SKM-1 (cell line): ENCODE measurements around the gene UFD1.
"Not testable (repeated sequence)": the region's sequence is repeated elsewhere in the genome, so short reads cannot be mapped to it uniquely, and the experiment has no call there.

Source experiments
- DNase-seq: peaks from one replicate; lab custom pipeline; 2025; ENCODE audit not compliant: unreplicated experiment; lab: John Stamatoyannopoulos, UW

UFD1 gene

DNA sequence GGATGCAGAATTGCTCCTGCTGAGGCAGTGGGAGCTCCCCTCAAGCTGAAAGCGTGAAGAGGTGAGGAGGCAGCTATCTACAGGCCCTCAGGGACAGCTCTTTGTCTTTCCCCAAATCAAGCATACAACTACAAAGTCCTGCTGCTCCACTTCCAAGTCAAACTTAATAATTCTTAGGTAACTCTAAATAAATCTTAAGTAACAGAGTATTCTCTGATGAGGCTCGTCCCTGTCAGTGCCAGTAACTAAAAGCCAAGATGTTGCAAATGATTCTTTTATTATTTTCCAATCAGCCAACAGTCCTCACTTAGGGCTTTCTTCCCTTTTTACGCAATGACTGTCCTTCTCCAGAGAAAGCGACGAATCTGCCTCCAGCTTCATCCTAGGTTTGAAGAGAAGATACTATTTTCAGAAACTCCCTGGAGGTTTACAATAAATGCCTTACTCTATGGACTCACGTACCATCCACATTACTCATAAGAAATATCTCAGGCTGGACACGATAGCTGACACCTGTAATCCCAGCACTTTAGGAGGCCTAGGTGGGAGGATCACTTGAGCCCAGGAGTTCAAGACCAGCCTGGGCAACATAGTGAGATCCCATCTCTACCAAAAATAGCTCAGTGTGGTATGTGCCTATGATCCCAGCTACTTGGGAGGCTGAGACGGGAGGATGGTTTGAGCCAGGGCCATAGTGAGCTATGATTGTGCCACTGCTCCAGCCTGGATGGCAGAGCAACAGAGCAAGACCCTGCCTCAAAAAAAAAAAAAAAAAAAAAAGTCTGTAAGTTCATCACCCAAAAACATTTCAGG, 28.4 kb downstream of the UFD1 start:
- DNase-seq, result no peak

GRCh38 chr22:19449422-19449767, 29.6 kb downstream of the UFD1 start:
- no peak for DNase-seq

GRCh38 chr22:19448739-19449421, 30.1 kb downstream of the UFD1 start:
- no peak for DNase-seq

DNA sequence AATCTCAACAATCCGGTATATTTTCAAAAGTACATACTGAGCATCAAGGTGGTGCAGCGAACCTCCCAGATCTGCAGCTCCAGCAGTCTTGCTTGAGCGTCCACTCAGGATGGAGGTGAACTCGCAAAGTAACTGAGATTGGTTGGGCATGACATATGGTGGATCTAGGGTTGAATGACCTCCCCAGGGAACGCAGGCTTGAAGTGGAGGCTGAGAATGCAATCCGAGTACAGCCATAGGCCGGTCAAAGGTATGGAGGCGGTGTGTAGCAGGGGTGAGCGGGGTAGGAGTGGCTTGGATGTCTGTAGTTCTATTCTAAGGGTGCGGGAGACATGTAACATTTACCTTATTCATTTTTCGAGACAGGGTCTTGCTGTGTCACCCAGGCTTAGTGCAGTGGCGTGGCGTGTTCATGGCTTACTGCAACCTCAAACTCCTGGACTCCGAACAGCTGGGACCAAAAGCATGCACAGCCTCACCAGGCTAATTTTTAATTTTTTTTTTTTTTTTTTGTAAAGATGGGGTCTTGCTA, 30.9 kb downstream of the UFD1 start:
- no peak for DNase-seq

DNA sequence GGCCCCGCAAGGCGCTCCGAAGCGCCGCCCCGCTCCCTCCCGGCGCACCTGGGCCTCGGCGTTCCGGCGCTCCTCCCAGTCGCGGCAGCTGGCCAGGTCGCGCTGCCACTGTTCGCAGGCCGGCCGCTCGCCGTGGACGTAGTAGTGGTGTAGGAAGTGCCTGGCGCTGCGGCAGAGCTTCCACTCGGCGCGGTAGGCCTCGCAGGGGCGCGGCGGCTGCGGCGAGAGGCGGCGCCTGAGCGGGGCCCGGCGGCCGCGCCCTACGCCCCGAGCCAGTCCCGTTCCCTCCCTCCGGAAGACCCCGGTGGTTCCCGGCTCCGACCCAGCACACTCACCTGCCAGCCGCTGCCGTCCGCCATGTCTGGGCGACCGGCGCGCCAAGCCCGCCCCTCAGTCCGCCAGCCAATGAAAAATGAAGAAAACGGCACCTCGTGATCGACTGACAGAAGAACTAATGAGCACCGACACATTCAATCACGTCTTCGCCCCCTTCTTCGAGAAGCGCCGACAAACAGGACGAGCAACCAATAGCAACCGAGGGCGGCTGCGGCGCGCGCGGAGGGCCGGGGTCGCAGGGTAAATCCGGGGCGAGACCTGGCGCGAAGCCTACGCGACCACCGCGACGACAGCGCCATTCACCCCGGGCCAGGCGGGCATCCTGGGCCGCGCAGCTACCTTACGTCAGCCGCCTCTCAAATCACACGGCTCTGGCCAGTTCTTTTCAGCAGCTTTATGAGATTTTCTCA, 31.5 kb downstream of the UFD1 start, which contains the start of gene C22orf39:
TSS of gene C22orf39 (minus strand) at position 382 of the 746 bp plus-strand sequence. CDS start at position 359, 23 bp downstream.
- peak; percentile 85 for DNase-seq

- DNase-seq, result no peak
Measured at GRCh38 chr22:19446603-19447329, 32.2 kb downstream of the UFD1 start.

GRCh38 chr22:19445279-19445982, 33.6 kb downstream of the UFD1 start:
- not testable (repeated sequence) for DNase-seq

DNA sequence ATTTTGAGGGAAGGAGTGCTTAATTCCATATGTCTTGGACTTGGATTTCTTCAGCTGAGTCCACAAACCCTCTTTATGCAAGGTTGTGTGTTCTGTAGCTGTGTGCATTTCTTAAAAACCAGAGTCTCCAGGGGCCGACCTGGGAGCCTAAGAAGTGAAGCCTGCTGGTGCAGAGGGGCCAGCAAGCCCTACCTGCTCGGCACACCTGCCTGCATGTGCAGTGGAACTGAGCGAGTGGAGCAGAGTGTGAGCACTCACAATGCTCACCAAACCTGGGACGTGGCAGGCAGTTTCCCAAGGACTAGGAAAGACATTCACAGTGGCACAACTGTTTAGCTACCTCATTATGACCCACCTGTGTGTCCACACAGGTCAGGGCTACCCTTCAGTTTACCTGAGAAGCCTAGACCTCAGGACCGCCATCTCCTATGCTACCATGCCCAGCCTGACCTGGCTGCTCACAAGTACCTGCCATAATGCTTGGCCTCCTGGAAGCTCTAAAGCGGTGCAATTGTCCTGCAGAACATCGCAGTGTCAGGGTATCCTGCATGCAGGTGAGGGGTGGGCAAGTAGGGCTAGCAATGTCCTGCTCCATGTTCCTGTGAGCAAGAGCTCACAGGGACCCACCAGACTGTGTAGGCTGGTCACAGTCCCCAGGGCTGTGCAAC, 35.3 kb downstream of the UFD1 start:
- no peak for DNase-seq

GRCh38 chr22:19442166-19442565, 36.8 kb downstream of the UFD1 start:
- no peak for DNase-seq

- DNase-seq, result no peak
Measured at GRCh38 chr22:19440411-19441195, 38.4 kb downstream of the UFD1 start.

- DNase-seq, result no peak
Measured at GRCh38 chr22:19438298-19438697, 40.7 kb downstream of the UFD1 start.

- DNase-seq, result not testable (repeated sequence)
Measured at GRCh38 chr22:19436444-19437161, 42.4 kb downstream of the UFD1 start.

DNA sequence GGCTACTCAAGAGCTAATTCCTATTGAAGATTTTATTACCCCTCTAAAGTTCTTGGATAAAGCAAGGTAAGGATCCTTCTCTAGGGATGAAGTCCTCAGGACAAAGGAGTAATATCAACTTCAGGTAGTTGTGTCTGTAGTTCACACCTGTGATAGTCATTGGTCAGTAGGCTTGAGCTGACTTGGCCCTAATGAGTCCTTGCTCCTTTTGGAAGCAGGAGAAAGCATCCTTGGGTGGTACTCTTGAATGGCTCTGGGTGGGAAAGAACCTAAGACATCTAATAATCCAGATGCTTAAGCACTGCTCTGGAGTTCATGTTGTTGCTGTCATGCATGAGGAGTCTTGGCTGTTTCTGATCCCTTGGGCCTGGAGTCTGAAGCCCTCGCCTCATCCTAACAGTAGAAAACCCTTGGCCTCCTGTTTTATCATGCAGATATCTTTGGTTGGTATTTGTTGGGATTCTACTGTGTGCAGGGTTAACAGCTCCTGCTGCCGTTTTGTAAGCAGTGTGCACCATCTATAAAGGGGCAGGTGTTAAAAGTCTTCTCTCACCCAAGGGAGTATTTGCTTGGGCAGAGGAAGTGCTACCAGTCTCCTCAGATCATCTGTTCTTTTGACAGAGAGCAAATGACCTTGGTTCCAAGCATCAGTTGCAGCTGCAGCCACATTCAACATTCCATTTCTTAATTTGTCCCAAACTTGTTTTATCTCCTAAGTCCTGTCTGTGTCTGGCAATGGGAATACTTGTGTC, 44.0 kb downstream of the UFD1 start:
- no peak for DNase-seq

- DNase-seq, result no peak
Measured at GRCh38 chr22:19434401-19434800, 44.6 kb downstream of the UFD1 start.

GRCh38 chr22:19432133-19432851, 46.7 kb downstream of the UFD1 start, which contains the start of gene MRPL40:
Gene MRPL40 (plus strand): TSS chr22:19432545. CDS start chr22:19432555, 10 bp downstream.
- DNase-seq, result peak; percentile 88

- peak; percentile 30 for DNase-seq
Measured at GRCh38 chr22:19431649-19432132, 47.3 kb downstream of the UFD1 start, which contains the start of gene HIRA. Gene HIRA (minus strand): TSS chr22:19431733. CDS start chr22:19431476, 257 bp downstream.
